ENCODE results near the gene EIF2B2.

- TF ChIP-seq, protein P1, sequence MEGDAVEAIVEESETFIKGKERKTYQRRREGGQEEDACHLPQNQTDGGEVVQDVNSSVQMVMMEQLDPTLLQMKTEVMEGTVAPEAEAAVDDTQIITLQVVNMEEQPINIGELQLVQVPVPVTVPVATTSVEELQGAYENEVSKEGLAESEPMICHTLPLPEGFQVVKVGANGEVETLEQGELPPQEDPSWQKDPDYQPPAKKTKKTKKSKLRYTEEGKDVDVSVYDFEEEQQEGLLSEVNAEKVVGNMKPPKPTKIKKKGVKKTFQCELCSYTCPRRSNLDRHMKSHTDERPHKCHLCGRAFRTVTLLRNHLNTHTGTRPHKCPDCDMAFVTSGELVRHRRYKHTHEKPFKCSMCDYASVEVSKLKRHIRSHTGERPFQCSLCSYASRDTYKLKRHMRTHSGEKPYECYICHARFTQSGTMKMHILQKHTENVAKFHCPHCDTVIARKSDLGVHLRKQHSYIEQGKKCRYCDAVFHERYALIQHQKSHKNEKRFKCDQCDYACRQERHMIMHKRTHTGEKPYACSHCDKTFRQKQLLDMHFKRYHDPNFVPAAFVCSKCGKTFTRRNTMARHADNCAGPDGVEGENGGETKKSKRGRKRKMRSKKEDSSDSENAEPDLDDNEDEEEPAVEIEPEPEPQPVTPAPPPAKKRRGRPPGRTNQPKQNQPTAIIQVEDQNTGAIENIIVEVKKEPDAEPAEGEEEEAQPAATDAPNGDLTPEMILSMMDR (IDR thresholded peaks at IDR 0.05), result no peak
- TF ChIP-seq POLR2A (IDR thresholded peaks at IDR 0.05), result no peak
Observed at GRCh38 chr14:74963178-74963704, 39.5 kb upstream of the EIF2B2 start.
